Dendritic cell treated with granulocyte-macrophage colony-stimulating factor and Interleukin-4, amounts not matched to agents 40 ng/mL and 50 ng/mL, for 4 days (primary cell): ENCODE measurements around the gene C16orf74.

ENCODE experiments used
- H3K27ac Mint-ChIP-seq: one replicate; pipeline ENCODE4 v1.8.0; 2022; ENCODE audit warnings: mild to moderate bottlenecking, mixed read lengths
- H3K27me3 Mint-ChIP-seq: one replicate; pipeline ENCODE4 v1.8.0; 2022; ENCODE audit warnings: mild to moderate bottlenecking, mixed read lengths
- H3K36me3 Mint-ChIP-seq: one replicate; pipeline ENCODE4 v1.8.0; 2022; ENCODE audit warnings: low read depth, mixed read lengths
- H3K4me1 Mint-ChIP-seq: one replicate; pipeline ENCODE4 v1.8.0; 2022; ENCODE audit warnings: low read depth, mixed read lengths
- H3K4me3 Mint-ChIP-seq: one replicate; pipeline ENCODE4 v1.8.0; 2022; ENCODE audit warnings: mild to moderate bottlenecking, moderate library complexity, mixed read lengths
- H3K9me3 Mint-ChIP-seq: one replicate; pipeline ENCODE4 v1.8.0; 2022; ENCODE audit warnings: mixed read lengths
- intact Hi-C: fragments of 100-400 bp; cut with micrococcal nuclease; formaldehyde crosslinking; loops from one replicate; pipeline ENCODE4 v1.15.0; 2022

C16orf74 gene

DNA sequence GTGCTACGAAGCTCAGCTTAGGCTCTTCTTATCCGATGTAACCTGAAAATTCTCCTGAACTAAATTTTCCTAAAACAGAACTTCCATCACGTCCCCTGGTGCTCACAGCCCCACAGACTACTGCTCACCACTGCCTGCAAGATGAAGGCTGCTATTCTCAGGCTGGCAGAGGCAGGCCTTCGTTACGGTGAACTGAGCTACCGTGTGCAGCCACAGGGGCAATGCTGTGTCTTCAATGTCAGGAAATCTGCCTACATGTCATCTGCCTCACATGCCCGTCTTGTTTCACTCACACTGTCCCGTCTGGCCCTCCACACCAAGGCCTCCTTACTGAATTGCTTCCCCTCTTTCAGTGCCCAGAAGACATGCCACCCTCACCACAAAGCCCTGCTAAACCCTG lies 32.5 kb upstream of the C16orf74 start:
- H3K4me3 Mint-ChIP-seq, result no peak overlapping the region
- H3K9me3 Mint-ChIP-seq, result no peaks in the 10 kb centered on the region
- intact Hi-C loops, result no loop called here
- no peak overlapping the region for H3K27ac Mint-ChIP-seq
- peaks cover 91% of the 10 kb centered on the region for H3K36me3 Mint-ChIP-seq
- no peaks in the 10 kb centered on the region for H3K4me1 Mint-ChIP-seq
- H3K27me3 Mint-ChIP-seq, result no peaks in the 10 kb centered on the region

- Mint-ChIP-seq H3K4me1 (no peaks in the 10 kb centered on the region), H3K36me3 (peaks cover 91% of the 10 kb centered on the region), H3K27ac (no peak overlapping the region), H3K27me3 (no peaks in the 10 kb centered on the region), H3K9me3 (no peaks in the 10 kb centered on the region), H3K4me3 (no peak overlapping the region)
- intact Hi-C loops, result no loop called here
Measured at GRCh38 chr16:85782451-85782850, 31.6 kb upstream of the C16orf74 start.

DNA sequence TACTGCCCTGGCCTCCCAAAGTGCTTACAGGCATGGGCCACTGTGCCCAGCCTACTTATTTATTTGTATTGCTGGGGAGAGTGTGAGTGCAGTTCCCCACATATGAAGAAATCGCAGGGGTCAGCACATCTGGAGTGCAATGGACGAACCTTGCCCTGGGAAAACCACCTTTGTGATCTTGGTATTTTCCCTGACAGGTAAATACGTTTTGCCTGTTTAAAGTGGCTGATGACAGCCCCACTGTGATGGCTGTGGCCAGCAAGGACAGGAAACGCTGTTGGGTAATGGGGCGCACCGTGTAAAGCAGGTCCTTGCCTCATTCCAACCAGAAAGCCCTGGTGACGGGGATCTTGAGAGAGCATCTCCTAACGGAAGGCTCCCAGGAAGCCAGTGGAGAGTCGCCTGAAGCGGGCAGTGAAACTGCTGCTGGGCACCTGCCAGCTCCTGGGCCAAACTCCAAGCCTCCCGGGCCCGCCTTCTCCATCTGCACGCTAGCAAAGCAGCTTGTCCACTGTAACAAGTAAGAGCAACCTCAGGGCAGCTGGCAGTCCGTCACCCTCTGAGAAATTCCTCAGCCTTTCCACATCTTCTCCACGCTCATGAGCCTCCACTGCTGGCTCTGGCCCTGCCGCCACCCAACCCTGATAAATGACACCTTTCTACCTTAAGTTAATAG lies 30.9 kb upstream of the C16orf74 start:
- Mint-ChIP-seq H3K9me3 (no peaks in the 10 kb centered on the region), H3K36me3 (peaks cover 89% of the 10 kb centered on the region), H3K27ac (no peak overlapping the region), H3K4me3 (no peak overlapping the region), H3K27me3 (no peaks in the 10 kb centered on the region), H3K4me1 (no peaks in the 10 kb centered on the region)
- intact Hi-C loops, result no loop called here

GRCh38 chr16:85781156-85781555 lies 30.3 kb upstream of the C16orf74 start:
- Mint-ChIP-seq H3K4me3 (no peak overlapping the region), H3K9me3 (no peaks in the 10 kb centered on the region), H3K27me3 (no peaks in the 10 kb centered on the region), H3K4me1 (no peaks in the 10 kb centered on the region), H3K27ac (no peak overlapping the region), H3K36me3 (peaks cover 89% of the 10 kb centered on the region)
- intact Hi-C loops, result no loop called here

GRCh38 chr16:85780281-85780680 lies 29.4 kb upstream of the C16orf74 start:
- H3K4me3 Mint-ChIP-seq, result no peak overlapping the region
- no peaks in the 10 kb centered on the region for H3K9me3 Mint-ChIP-seq
- no peaks in the 10 kb centered on the region for H3K4me1 Mint-ChIP-seq
- intact Hi-C loops, result no loop called here
- no peaks in the 10 kb centered on the region for H3K27me3 Mint-ChIP-seq
- peaks cover 87% of the 10 kb centered on the region for H3K36me3 Mint-ChIP-seq
- no peak overlapping the region for H3K27ac Mint-ChIP-seq

- no peaks in the 10 kb centered on the region for H3K4me1 Mint-ChIP-seq
- peaks cover 85% of the 10 kb centered on the region for H3K36me3 Mint-ChIP-seq
- H3K9me3 Mint-ChIP-seq, result no peaks in the 10 kb centered on the region
- H3K4me3 Mint-ChIP-seq, result no peak overlapping the region
- no peaks in the 10 kb centered on the region for H3K27me3 Mint-ChIP-seq
- H3K27ac Mint-ChIP-seq, result no peak overlapping the region
- intact Hi-C loops, result no loop called here
Measured at GRCh38 chr16:85778873-85779272, 28.0 kb upstream of the C16orf74 start.

DNA sequence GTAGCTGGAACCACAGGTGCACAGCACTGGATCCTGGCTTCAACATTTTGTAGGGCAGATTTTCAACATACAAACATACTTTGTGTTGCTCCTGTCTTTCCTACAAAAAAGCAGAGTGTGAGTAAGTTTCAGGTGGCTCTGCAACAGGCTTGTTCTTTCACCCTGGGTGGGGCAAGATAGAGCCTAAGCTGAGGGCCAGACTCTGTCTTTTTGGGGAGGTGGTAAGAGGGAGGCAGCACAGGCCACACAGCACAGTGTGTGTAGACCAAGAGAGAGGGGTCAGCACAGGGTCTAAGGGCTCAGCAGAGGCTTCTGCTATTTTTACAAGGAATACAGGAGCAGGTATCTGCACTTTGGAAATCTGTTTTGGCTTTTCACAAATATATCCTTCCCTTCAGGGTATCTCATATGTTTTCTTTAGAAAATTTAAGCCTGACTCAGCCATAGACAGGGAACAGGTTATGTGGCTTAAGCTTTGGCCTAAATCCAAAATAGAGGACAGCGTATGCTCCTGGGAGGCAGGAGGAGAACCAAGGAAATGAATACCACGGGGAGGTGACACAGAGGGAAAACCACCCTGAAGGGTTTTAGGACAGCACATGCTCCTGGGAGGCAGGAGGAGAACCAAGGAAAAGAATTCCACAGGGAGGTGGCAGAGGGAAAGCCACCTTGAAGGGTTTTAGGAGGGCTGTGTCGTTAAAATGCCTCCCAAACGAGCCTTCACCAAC lies 26.9 kb upstream of the C16orf74 start:
- H3K4me1 Mint-ChIP-seq, result no peaks in the 10 kb centered on the region
- H3K27ac Mint-ChIP-seq, result no peak overlapping the region
- no peaks in the 10 kb centered on the region for H3K27me3 Mint-ChIP-seq
- intact Hi-C loops, result no loop called here
- no peaks in the 10 kb centered on the region for H3K9me3 Mint-ChIP-seq
- H3K36me3 Mint-ChIP-seq, result peaks cover 74% of the 10 kb centered on the region
- no peak overlapping the region for H3K4me3 Mint-ChIP-seq

- H3K4me3 Mint-ChIP-seq, result no peak overlapping the region
- intact Hi-C loops, result no loop called here
- H3K27me3 Mint-ChIP-seq, result no peaks in the 10 kb centered on the region
- no peaks in the 10 kb centered on the region for H3K4me1 Mint-ChIP-seq
- H3K36me3 Mint-ChIP-seq, result peaks cover 56% of the 10 kb centered on the region
- no peak overlapping the region for H3K27ac Mint-ChIP-seq
- H3K9me3 Mint-ChIP-seq, result no peaks in the 10 kb centered on the region
Measured at GRCh38 chr16:85774811-85775210, 23.9 kb upstream of the C16orf74 start.

- H3K27ac Mint-ChIP-seq, result no peak overlapping the region
- H3K4me3 Mint-ChIP-seq, result no peak overlapping the region
- H3K9me3 Mint-ChIP-seq, result no peaks in the 10 kb centered on the region
- H3K36me3 Mint-ChIP-seq, result peaks cover 49% of the 10 kb centered on the region
- no peaks in the 10 kb centered on the region for H3K27me3 Mint-ChIP-seq
- H3K4me1 Mint-ChIP-seq, result no peaks in the 10 kb centered on the region
- intact Hi-C loops, result no loop called here
Measured at GRCh38 chr16:85774136-85774535, 23.2 kb upstream of the C16orf74 start.

- Mint-ChIP-seq H3K36me3 (peaks cover 38% of the 10 kb centered on the region), H3K4me3 (no peak overlapping the region), H3K27ac (no peak overlapping the region), H3K9me3 (no peaks in the 10 kb centered on the region), H3K4me1 (peaks cover 2% of the 10 kb centered on the region), H3K27me3 (no peaks in the 10 kb centered on the region)
- intact Hi-C loops, result no loop called here
Measured at GRCh38 chr16:85773044-85773443, 22.1 kb upstream of the C16orf74 start.

- Mint-ChIP-seq H3K27me3 (peaks cover 10% of the 10 kb centered on the region), H3K4me3 (no peak overlapping the region), H3K36me3 (peaks cover 18% of the 10 kb centered on the region), H3K27ac (no peak overlapping the region), H3K4me1 (peaks cover 16% of the 10 kb centered on the region), H3K9me3 (no peaks in the 10 kb centered on the region)
- intact Hi-C loops, result no loop called here
Measured at GRCh38 chr16:85770741-85771140, 19.8 kb upstream of the C16orf74 start.

- peaks cover 19% of the 10 kb centered on the region for H3K4me1 Mint-ChIP-seq
- H3K4me3 Mint-ChIP-seq, result no peak overlapping the region
- H3K27me3 Mint-ChIP-seq, result peaks cover 16% of the 10 kb centered on the region
- H3K27ac Mint-ChIP-seq, result no peak overlapping the region
- intact Hi-C loops, result no loop called here
- no peaks in the 10 kb centered on the region for H3K9me3 Mint-ChIP-seq
- H3K36me3 Mint-ChIP-seq, result peaks cover 11% of the 10 kb centered on the region
Measured at GRCh38 chr16:85768199-85768598, 17.3 kb upstream of the C16orf74 start.

GRCh38 chr16:85767531-85767930 lies 16.6 kb upstream of the C16orf74 start:
- peaks cover 11% of the 10 kb centered on the region for H3K36me3 Mint-ChIP-seq
- no peak overlapping the region for H3K4me3 Mint-ChIP-seq
- peaks cover 16% of the 10 kb centered on the region for H3K27me3 Mint-ChIP-seq
- no peak overlapping the region for H3K27ac Mint-ChIP-seq
- H3K4me1 Mint-ChIP-seq, result peaks cover 19% of the 10 kb centered on the region
- H3K9me3 Mint-ChIP-seq, result no peaks in the 10 kb centered on the region
- intact Hi-C loops, result no loop called here

DNA sequence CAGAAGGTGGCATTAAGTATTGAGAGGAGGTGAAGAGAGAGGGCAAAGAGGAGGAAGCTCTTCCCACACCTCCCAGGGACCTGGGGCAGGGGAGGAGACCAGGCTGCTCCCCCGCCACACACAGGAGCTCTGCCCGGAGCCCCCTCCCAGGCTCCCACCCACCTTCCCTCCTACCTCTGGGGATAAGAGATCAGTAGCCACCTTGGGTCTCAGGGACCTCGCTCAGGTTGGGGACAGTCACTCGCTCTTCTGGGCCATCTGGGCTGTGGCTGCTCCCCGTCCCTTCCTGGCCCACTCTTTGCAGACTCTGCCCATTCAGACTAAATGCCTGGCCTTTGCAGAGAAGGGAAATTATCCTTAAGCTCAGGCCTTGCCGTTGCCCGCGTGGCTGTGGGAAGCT lies 14.9 kb upstream of the C16orf74 start:
- no peaks in the 10 kb centered on the region for H3K9me3 Mint-ChIP-seq
- H3K36me3 Mint-ChIP-seq, result no peaks in the 10 kb centered on the region
- no peak overlapping the region for H3K4me3 Mint-ChIP-seq
- peaks cover 30% of the 10 kb centered on the region for H3K4me1 Mint-ChIP-seq
- H3K27ac Mint-ChIP-seq, result no peak overlapping the region
- intact Hi-C loops, result no loop called here
- peaks cover 16% of the 10 kb centered on the region for H3K27me3 Mint-ChIP-seq

DNA sequence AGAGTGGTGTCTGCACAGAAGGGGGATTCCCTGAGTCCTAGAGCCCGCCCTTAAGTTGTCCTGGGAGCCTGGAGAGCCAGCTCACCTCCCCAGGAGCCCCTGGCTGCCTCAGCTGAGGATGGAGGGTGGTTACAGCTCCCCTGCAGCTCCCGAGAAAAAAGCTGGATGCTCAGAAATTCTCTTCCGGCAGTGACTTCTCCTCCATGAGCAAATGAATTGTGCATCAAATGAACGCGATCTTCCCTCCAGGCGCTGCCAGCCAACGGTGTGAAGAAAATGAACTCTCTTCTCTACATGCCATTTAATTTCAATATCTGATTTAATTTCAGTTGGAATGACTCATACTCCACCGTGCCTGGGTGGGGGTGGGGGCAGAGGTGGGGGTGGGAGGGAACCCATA lies 14.3 kb upstream of the C16orf74 start:
- H3K9me3 Mint-ChIP-seq, result no peaks in the 10 kb centered on the region
- no peak overlapping the region for H3K4me3 Mint-ChIP-seq
- peaks cover 16% of the 10 kb centered on the region for H3K27me3 Mint-ChIP-seq
- peaks cover 32% of the 10 kb centered on the region for H3K4me1 Mint-ChIP-seq
- H3K27ac Mint-ChIP-seq, result no peak overlapping the region
- intact Hi-C loops, result no loop called here
- no peaks in the 10 kb centered on the region for H3K36me3 Mint-ChIP-seq
